IPS-NIHi7 (cell line): ENCODE measurements around the gene MYMK.
"Not testable (repeated sequence)": the region's sequence is repeated elsewhere in the genome, so short reads cannot be mapped to it uniquely, and the experiment has no call there.

Experiments
- DNase-seq: peaks from one replicate; pipeline ENCODE4 v3.0.0; 2012; ENCODE audit warnings: mixed read lengths; ENCODE audit errors: extremely low spot score

MYMK gene

GRCh38 chr9:133524679-133525228 is at the start of gene MYMK:
TSS of gene MYMK (minus strand) at chr9:133524959. CDS start at chr9:133524844, 115 bp downstream.
- DNase-seq = no peak

GRCh38 chr9:133573791-133574515 is 49.2 kb upstream of the MYMK start:
- DNase-seq = no peak

- no peak for DNase-seq
Measured at GRCh38 chr9:133572821-133573361, 48.1 kb upstream of the MYMK start.

- no peak for DNase-seq
Measured at GRCh38 chr9:133571896-133572595, 47.3 kb upstream of the MYMK start.

DNA sequence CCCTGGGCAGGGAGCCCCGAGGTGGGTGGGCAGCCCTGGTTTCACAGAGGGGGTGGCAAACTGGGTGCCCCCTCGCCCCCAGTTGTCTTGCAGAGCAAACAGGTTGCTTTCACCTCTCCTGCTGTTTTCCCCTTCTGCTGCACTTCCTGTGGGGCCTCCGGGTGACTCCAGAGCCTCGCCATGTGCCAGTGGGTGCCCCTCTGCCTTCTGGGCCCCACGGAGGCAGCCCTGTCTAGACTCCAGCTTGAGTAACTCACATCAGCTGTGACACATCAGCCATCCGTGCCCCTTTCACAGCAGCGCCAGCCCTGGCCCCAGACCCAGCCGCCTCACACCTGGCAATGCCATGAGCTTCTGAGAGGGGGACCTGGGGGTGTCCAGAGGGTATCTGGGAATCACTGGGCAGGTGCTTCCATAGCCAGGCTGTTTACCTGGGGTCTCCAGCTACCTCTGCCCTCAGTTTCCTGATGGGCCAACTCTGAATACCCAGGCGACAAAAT is 46.7 kb upstream of the MYMK start:
- DNase-seq = no peak

GRCh38 chr9:133570691-133571080 is 45.9 kb upstream of the MYMK start:
- DNase-seq = no peak

- DNase-seq = peak; percentile 57
Measured at GRCh38 chr9:133569891-133570690, 45.3 kb upstream of the MYMK start.

GRCh38 chr9:133569121-133569785 is 44.5 kb upstream of the MYMK start:
- no peak for DNase-seq

DNA sequence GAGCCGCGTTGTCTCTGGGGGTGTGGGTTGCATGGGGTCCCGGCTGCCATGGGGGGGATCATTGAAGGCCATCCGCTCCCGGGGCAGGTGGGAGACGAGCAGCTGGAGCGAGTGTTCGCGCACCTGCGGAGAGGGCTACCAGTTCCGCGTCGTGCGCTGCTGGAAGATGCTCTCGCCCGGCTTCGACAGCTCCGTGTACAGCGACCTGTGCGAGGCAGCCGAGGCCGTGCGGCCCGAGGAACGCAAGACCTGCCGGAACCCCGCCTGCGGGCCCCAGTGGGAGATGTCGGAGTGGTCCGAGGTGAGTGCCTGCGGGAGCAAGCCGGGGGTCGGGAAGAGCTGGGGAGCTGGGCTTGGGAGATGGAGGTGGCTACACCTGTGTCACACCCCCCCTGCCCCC is 43.4 kb upstream of the MYMK start:
- DNase-seq = no peak

DNA sequence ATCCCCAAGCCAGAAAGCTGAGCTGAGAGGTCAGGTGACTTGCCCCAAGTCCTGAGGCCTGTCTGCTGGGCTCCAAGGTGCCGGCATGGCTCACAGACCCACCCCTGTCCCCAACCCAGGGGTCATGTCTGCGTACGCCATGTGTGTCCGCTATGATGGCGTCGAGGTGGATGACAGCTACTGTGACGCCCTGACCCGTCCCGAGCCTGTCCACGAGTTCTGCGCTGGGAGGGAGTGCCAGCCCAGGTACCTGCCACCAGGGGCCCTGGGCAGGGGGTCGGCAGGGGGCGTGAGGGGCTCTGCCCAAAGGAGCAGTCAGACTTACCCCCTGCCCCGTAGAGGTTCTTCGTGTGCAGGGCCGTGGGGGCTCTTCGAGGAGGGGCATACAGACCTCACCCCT is 42.1 kb upstream of the MYMK start:
- no peak for DNase-seq

DNA sequence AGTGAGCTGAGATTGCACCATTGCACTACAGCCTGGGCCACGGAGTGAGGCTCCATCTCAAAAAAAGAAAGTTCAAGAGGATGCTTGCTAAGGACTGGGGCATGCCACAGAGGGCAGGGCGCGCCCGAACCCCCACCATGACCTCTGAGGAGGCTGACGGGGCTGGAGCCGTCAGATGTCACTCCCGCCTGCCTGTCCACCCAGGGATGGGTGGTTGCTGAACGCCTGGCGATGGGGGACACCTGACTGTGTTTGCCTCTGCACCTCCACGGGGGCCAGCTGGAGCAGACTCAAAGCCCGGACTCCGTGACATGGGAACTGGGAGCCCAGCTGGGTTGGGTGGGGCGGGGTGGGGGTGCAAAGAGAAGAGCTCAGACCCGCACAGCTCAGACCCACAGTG is 41.6 kb upstream of the MYMK start:
- DNase-seq = no peak

DNA sequence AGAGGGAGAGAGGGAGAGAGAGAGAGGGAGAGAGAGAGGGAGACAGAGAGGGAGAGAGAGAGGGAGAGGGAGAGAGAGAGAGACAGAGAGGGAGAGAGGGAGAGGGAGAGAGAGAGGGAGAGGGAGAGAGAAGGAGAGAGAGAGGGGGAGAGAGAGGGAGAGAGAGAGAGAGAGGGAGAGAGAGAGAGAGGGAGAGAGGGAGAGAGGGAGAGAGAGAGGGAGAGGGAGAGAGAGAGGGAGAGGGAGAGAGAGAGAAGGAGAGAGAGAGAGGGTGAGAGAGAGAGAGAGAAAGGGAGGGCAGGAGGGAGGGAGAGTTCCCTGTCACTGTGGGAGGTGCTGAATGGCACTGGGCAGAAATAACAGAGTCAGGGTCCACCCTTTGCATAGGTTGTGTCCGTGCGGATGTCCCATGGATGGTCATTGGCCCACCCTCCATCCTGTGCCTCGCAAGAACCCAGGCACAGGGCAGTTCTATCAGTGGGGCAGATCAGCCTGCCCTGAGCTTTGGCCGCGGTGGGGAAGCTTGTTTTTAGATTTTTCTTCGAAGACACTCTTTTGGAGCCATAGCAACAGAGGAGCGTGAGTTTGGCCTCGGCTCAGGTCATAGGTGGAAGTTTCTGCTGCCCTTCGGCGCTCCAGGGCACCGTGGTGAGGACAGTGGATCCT is 39.8 kb upstream of the MYMK start:
- no peak for DNase-seq

GRCh38 chr9:133563814-133564213 is 39.1 kb upstream of the MYMK start:
- DNase-seq = not testable (repeated sequence)

- no peak for DNase-seq
Measured at GRCh38 chr9:133563291-133563796, 38.6 kb upstream of the MYMK start.

DNA sequence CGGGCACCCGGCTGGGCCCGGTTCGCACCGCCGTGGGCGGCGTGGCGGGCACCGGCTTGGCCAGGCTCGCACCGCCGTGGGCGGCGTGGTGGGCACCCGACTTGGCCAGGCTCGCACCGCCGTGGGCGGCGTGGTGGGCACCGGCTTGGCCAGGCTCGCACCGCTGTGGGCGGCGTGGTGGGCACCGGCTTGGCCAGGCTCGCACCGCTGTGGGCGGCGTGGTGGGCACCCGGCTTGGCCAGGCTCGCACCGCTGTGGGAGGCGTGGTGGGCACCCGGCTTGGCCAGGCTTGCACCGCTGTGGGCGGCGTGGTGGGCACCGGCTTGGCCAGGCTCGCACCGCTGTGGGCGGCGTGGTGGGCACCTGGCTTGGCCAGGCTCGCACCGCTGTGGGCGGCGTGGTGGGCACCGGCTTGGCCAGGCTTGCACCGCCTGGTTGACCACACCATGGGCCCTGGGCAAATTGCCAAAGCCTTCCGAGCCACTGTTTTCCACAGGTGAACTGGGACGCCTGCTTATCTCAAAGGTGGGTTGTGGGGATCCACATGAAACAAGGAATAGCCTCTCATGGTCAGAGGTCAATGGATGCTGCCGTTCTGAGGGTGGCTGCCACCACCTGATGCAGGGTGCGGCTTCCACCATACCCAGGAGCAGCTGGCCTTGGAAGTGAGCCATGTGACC is 38.0 kb upstream of the MYMK start:
- no peak for DNase-seq

DNA sequence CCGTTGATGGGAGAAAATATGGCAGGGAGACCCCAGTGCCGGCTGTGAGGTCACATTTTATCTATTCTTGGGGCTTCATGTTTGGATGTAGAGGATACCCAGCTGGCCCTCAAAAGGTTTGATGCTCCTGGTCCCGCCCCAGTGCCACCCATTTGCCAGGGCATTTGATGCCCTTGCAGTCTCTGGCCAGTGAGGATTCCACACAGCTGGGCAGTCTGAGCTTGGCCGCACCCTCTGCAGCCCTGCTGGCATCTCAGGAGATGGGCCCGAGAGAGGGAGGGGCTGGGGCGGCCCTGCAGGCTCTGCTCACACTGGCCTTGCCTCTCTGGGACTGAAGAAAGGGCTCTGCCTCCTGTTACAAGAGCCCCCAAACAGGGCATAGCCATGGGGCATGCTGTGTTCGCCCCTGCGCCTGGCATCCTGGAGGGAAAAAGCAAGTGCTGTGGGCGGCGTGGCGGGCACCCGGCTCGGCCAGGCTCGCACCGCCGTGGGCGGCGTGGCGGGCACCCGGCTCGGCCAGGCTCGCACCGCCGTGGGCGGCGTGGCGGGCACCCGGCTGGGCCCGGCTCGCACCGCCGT is 37.3 kb upstream of the MYMK start:
- no peak for DNase-seq

- DNase-seq = no peak
Measured at GRCh38 chr9:133560944-133561343, 36.2 kb upstream of the MYMK start.

GRCh38 chr9:133560311-133560710 is 35.6 kb upstream of the MYMK start:
- no peak for DNase-seq
